ENCODE results near the gene TSHZ2.
"Not testable (repeated sequence)": the region's sequence is repeated elsewhere in the genome, so short reads cannot be mapped to it uniquely, and the experiment has no call there.

Gene TSHZ2

GRCh38 chr20:53427951-53428350, 455.8 kb downstream of the TSHZ2 start:
- FAIRE-seq (no peak), DNase-seq (ENCODE audit: insufficient read length, low spot score) (no peak)
- TF ChIP-seq CTCF (IDR thresholded peaks at IDR 0.05; ENCODE audit: insufficient read depth, missing control alignments), result no peak

GRCh38 chr20:53428588-53428987, 456.4 kb downstream of the TSHZ2 start:
- FAIRE-seq, result no peak
- no peak for TF ChIP-seq CTCF (IDR thresholded peaks at IDR 0.05; ENCODE audit: insufficient read depth, missing control alignments)
- no peak for DNase-seq (ENCODE audit: insufficient read length, low spot score)

- no peak for TF ChIP-seq CTCF (IDR thresholded peaks at IDR 0.05; ENCODE audit: insufficient read depth, missing control alignments)
- DNase-seq (ENCODE audit: insufficient read length, low spot score) (no peak), FAIRE-seq (no peak)
These were observed 456.8 kb downstream of the TSHZ2 start for GRCh38 chr20:53428996-53429395.

- TF ChIP-seq CTCF (IDR thresholded peaks at IDR 0.05; ENCODE audit: insufficient read depth, missing control alignments), result no peak
- FAIRE-seq, result no peak
- no peak for DNase-seq (ENCODE audit: insufficient read length, low spot score)
These were observed 462.5 kb downstream of the TSHZ2 start for GRCh38 chr20:53434662-53435061.

DNA sequence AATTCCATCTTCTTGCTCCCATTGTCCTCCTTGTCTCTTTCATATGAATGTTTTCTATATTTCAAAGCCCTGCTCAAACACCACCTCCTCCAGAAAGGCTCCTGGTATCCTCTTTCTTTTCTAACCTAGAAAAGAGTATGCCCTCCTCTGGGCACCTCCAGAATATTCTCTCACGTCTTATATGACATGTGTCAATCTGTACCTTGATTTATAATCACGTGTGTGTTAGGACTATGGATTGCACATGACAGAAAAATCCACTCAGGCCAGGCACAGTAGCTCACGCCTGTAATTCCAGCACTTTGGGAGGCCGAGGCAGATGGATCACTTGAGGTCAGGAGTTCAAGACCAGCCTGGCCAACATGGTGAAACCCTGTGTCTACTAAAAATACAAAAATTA, 464.8 kb downstream of the TSHZ2 start:
- FAIRE-seq; DNase-seq (ENCODE audit: insufficient read length, low spot score): not testable (repeated sequence)

DNA sequence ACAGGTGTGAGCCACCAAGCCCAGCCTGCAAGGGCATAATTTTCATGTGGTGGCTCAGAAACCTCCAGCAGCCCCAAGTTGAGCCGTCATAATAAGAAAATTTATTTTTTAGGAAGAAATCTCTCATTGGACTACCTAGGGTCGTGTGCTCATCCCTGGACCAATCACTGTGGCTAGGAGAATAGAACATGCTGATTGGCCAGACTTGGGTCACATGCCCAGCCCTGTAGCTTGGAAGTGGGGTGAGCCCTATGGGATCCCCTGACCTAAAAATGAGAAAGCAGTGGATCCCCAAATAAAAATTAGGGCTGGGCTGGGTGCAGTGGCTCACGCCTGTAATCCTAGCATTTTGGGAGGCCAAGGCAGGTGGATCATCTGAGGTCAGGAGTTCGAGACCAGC, 466.2 kb downstream of the TSHZ2 start:
- no peak for FAIRE-seq
- DNase-seq (ENCODE audit: insufficient read length, low spot score), result no peak
- TF ChIP-seq CTCF (IDR thresholded peaks at IDR 0.05; ENCODE audit: insufficient read depth, missing control alignments), result no peak

GRCh38 chr20:53439046-53439445, 466.9 kb downstream of the TSHZ2 start:
- FAIRE-seq (no peak), DNase-seq (ENCODE audit: insufficient read length, low spot score) (no peak)
- no peak for TF ChIP-seq CTCF (IDR thresholded peaks at IDR 0.05; ENCODE audit: insufficient read depth, missing control alignments)

GRCh38 chr20:53439616-53440015, 467.5 kb downstream of the TSHZ2 start:
- DNase-seq (ENCODE audit: insufficient read length, low spot score) (no peak), FAIRE-seq (no peak)
- no peak for TF ChIP-seq CTCF (IDR thresholded peaks at IDR 0.05; ENCODE audit: insufficient read depth, missing control alignments)
